HG03571 (cell line): ENCODE results near the gene WDR86.

Experiments used
- ATAC-seq: cut with Tn5 transposase; IDR thresholded peaks from one replicate; pipeline ENCODE4 v1.9.1; 2021; ENCODE audit not compliant: unreplicated experiment

Gene WDR86, protein sequence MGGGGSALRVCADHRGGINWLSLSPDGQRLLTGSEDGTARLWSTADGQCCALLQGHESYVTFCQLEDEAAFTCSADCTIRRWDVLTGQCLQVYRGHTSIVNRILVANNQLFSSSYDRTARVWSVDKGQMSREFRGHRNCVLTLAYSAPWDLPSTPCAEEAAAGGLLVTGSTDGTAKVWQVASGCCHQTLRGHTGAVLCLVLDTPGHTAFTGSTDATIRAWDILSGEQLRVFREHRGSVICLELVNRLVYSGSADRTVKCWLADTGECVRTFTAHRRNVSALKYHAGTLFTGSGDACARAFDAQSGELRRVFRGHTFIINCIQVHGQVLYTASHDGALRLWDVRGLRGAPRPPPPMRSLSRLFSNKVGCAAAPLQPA

DNA sequence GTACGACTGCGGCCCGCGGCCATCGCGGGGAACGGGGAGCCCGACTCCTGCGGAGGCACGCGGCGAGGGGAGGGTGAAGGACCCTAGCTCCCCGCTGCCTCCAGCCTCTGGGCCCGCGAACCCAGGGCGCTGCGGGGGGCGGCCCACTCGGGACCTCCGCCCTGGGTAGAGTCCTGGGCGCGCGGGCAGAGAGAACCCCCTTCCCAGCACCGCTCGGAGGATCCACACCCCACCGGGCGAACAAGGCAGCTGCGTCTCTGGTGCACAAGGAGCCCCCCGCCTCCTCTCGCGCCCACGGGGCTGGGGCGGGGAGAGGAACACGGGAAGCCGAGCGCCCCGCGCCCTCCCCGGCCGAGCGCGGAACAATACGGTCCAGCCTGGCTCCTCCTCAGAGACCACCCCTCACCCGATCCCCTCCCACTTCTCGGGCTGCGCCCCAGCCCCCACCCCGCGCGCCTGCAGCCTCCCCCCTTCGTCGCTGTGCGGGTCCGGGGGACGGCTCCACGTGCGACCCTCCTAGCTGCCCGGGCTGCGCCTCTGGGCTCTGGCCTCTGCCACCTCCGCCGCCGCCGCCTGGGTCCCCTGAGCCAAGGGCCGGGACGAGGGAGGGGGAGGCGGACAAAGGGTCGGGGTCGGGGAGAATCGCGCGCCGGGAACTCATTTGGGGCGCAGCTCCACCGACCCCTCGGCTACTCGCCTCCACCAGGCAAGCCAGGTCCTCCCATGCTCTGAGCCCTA is at the start of gene WDR86:
TSS of gene WDR86 (minus strand) at position 372 of the 738 bp plus-strand sequence. CDS start 449 bp downstream, outside the sequence.
- ATAC-seq = no peak

DNA sequence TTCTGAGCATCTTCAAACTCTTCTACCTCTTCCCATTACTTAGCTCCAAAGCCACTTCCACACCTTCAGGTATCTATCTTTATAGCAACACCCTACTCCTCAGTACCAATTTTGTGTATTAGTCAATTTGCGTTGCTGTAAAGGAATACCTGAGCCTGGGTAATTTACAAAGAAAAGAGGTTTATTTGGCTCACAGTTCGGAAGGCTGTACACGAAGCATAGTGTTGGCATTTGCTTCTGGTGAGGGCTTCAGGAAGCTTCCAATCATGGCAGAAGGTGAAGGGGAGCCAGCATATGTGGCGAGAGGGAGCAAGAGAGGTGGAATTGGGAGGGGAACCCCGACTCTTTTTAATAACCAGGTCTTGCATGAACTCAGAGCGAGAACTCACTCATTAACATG is 47.7 kb upstream of the WDR86 start:
- no peak for ATAC-seq

DNA sequence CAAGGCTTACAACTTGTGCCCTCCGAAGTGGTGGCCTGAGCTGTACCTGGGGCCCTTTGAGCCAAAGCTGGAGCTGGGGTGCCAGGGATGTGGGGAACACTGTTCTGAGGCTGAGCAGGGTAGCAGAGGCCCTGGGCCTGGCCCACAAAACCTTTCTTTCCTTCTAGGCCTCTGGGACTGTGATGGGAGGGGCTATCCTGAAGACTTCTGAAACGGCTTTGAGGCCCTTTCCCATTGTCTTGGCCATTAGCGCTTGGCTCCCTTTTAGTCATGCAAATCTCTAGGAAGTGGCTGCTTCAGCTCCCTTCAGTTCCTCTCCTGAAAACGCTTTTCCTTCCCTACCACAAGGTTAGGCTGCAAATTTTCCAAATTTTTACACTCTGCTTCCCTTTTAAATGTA is 46.9 kb upstream of the WDR86 start:
- ATAC-seq = no peak

DNA sequence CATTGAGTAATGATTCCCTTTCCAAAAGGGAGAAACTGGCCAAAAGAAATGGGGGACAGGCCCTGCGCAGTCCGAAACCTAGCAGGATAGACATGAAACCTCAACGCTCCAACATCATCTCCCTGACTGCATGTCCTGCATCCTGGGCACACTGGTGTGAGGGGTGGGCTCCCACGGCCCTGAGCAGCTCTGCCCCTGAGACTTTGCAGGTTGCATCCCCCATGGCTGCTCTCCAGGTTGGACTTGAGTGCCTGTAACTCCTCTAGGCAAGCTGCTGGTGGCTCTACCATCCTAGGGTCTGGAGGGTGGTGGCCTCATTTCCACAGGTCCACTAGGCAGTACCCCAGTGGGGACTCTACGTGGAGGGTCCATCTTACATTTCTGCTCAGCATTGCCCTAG is 46.4 kb upstream of the WDR86 start:
- no peak for ATAC-seq

DNA sequence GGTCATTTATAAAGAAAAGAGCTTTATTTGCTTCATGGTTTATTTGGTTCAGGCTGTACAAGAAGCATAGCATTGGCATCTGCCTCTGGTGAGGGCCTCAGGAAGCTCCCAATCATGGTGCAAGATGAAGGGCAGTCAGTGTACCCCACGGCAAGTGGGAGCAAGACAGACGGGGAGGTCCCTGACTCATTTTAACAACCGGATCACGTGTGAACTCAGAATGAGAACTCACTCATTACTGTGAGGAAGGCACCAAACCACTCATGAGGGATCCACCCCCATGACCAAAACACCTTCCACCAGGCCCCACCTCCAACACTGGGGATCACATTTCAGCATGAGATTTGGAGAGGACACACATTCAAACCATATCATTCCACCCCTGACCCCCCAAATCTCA is 45.9 kb upstream of the WDR86 start:
- no peak for ATAC-seq

DNA sequence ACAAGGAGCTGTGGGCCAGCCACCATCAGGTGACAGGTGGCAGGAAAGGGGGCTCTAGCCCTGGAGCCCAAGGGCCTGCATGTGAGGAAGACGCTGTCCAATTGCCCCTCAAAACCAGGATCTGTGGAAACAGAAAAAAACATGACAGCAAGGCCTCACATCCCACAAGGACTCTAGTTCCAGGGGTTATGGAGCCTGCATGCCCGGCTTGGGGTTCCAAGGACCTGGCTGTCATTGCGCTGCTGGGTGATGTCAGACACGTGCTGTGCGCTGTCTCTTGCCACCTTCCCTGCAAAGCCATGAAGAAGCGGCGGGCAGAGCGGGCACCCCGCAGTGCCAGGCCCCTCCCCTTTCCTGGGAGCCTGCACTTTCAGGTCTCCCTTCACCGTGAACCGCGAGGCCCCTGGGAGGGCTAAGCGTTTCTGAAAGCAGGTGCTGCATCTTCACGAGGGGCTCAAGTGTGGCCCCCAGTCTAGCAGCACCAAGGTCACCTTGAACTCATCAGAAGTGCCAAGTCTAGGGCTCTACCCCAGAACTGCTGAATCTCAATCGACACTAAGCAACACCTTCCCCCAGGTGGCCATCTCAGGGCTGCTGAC is 45.2 kb upstream of the WDR86 start:
- no peak for ATAC-seq

DNA sequence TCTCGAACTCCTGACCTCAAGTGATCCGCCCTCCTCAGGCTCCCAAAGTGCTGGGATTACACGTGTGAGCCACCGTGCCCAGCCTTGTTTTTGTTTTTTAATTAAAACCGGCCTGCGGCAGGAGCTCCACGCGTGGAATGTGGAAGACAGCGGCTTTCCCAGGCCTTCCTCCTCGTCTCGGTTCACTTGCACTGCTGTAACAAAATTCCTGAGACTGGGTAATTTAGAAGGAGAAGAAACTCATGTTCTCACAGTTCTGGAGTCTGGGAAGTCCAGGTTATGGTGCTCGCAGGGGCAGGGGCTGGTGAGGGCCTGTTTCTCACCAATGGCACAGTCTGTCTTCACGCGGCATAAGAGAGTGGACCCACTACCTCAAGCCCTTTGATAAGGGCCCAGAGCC is 44.5 kb upstream of the WDR86 start:
- ATAC-seq = no peak

DNA sequence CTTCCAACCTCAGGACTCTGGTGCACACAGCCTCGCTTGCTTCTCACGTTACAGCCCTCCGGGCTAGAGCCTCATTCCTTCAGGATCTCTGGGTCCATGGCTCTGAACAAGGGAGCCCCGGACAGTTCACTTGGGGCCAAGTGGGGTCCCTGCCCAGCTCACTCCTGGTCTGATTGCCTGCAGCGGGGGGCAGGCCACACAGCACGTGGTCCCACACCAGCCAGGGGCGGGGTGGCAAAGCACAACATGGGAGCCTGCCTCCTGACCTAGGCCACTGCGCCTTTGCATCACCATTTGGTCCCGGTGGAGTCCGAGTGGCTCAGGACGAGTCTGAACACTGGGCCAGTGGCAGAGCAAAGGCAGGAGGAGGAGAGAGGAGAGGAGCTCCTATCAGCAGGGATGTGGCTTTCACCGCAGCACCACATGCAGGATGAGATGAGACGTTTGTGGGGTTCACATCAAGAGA is 43.5 kb upstream of the WDR86 start:
- no peak for ATAC-seq

DNA sequence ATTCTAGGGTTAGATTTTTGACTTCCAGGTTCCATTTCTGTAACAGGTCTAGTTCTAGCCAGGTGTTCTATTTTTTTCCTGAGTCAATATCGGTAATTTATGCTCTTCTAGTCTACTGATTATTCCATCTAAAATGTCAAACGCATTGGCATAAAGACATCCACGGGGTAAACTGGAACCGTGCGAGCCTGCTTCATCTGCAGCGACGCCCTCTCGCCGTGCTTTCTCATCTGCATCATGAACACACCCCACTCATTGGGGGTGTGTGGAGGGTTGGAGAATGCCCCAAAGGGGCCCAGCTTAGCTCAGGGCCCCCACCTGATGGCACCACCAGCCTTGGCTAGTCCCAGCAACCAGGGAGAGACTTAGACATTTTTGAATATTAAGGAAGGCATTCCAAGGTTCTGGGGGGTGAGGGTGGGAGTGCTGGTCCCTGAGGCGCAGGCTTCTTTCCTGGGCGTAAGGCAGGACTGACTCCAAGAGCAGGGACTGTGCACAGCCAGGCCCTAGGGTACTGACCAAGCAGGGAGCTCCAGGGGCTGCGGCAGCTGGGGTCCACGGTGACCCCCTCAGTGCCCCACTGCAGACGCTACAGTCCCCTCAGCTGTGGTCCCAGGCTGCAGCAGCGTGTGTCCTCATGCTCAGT is 43.0 kb upstream of the WDR86 start:
- ATAC-seq = no peak

DNA sequence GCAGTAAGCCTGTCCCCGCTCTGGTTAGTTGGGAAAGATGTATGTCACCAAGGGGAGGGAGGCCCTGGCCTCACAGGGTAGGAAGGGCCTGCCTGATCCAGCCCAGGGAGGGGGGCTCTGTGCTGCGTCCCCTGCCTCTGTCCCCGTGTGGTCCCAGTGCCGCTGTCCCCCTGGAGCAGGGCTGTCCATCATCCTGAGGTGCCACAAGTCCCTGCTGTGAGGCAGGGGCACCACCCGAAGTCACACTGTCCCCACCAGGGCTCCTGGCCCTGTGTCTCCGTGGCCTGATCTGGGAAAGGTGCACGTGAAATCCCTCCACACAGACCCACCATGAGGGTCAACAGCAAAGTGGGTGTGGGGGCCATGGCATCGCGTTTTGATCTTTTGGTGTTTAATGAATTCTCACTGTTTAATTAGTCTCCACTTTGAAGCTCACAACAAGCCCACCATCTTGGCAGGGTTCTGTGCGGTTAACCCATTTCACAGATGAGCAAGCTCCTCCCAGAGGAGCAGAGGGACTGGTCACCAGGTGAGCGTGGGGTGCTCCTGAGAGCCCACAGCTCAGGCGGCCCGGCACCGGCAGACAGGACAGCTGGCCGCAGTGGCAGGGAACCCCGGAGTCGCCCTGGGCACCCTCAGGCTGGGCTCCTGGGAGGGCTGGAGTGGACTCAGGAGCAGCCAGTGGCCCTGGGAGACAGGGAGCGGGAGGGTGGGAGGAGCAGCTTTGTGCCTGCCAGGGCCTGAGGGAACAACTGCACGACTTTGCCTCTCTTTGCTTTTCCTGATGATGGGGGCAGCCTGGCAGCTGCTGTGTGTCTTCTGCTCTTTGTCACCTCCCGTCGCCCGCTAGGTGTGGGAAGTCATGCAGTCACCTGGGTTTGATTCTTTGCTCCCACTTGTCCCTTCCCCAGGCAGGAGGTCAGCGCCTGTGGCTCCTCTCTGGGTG is 42.1 kb upstream of the WDR86 start:
- ATAC-seq = no peak

DNA sequence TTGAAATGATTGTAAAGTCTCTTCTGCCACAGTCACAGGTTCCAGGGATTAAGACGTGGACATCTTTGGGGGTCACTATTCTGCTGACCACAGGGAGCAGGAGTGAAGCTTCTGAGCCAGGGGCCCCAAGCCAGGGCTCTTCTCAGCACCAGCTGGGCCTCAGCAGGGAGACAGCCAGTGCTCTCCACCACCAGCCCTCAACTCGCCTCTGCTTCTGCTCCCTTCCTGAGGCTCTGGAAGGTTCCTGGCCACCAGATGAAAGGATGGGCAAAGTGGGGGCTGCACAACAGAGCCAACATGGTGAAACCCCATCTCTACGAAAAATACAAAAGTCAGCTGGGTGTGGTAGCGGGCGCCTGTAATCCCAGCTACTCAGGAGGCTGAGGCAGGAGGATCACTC is 41.3 kb upstream of the WDR86 start:
- no peak for ATAC-seq

DNA sequence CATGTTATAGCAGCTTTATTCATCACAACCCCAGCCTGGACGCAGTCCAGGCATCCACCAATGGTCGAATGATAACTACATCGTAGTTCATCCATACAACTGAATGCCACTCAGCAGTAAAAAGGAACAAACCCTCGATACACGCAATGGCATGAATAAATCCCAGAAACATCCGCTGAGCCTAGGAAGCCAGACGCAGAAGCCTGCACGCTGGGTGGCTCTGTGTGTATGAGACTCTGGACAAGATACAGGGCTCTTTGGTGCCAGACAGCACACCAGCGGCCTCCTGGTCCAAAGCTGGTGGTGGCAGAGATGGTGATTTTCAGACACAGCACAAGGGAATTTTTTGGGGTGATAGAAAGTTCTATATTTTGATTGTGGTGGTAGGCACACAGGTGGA is 40.2 kb upstream of the WDR86 start:
- ATAC-seq = no peak

DNA sequence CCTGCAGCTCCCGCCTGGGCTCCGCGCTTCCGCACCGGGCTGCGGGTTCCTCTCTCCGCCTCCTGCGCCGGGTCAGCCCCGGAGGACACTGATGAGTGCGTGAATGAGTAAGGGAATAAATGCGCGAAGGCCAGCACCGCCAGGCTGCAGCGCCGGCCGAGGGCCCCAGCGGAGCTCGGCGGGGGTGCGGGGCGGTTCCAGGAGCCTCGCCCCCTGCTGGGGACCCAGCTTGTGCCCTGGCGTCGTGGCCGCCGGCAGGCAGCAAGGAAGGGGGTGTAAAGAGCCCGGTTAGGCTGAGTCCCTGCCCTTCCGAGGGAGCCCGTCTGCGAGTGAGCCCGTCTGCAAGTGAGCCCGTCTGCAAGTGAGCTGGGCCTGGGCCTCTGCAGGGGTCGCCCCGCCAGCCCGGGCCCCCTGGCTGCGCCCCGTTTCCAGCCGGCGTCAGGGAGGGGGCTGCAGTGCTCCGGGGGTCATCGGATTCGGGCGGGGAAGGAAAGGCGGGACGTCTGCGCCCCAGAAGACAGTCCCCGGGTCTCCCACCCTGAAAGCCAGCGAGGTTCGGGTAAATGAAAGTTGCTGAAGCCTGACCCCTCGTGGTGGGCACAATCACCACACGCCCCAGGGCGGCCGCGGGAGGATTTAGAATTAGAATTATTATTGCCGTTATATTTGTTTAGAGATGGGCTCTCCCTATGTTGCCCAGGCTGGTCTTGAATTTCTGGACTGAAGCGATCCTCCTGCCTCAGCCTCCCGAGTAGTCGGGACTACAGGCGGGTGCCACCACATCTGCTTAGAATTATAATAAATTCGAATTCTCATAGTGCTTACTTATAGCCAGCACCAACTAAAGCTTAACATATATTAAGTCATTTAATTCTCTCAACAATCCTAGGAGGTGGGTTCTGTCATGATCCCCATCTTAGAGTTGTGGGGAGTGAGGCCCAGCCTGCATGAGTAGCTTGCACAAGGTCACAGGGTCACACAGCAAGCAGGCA is 38.7 kb upstream of the WDR86 start:
- ATAC-seq = peak; percentile 53

DNA sequence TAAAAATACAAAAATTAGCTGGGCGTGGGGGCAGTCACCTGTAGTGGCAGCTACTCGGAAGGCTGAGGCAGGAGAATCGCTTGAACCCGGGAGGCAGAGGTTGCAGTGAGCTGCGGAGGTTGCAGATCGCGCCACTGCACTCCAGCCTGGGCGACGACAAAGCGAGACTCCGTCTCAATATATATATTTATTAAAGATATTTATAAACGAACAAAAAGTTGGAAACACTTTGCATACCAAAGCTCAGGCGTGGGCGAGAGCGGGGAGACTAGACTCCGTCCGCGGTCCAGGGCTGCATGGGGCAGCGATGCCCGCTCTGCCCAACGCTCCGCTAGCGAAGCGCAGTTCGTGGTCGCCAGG is 38.0 kb upstream of the WDR86 start:
- no peak for ATAC-seq

DNA sequence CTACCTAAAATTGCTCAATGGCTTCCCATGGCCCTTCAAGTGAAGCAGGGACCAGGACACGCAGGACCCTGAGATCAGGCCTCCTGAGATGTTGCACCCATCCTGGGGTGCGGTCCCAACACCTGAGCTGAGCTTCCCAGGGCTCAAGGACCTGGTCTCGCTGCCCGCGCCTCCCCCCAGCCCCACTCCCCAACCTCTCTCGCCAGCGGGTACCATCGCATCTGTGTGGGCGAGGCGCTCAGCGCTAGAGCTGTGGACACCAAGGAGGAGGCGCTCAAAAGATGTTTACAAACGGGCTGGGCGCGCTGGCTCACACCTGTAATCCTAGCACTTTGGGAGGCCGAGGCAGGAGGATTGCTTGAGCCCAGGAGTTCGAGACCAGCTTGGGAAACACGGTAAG is 37.5 kb upstream of the WDR86 start:
- no peak for ATAC-seq

DNA sequence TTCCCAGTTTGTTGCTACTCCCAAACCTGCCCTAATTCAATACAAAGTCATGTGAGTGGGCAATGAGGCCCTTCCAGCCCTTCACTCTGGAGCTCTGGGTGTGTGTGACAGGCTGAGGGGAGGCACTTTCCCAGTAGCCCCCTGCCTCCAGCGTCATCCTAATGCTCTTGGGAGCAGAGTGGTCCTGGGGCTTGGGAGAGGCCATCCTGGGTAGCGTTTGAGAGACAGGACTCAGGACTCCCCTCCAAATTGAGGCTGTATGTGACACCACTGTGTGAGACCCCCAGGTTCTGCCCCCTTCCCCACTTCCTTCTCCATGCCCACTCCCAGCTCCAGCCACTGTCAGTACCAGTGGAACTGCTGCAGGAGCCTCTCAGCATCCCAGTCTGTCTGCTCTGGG is 36.6 kb upstream of the WDR86 start:
- ATAC-seq = no peak

DNA sequence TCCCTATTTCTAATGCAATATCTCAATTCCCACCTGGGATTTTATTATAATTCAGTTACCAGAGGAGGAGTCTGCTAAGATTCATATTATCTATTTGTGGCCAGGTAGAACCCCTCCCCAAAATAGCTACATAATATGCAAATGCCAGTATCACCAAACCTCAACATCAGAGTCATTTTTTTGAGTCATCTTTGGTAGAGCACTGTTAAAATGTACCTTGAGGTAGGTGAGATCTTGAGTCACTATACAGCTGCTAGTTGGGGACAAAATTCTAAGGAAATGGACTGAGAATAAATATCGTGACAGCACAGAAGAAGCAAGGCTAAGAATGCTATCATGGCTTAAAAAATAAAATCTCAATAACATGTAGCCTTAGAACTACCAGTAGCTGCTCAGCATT is 34.8 kb upstream of the WDR86 start:
- ATAC-seq = no peak

DNA sequence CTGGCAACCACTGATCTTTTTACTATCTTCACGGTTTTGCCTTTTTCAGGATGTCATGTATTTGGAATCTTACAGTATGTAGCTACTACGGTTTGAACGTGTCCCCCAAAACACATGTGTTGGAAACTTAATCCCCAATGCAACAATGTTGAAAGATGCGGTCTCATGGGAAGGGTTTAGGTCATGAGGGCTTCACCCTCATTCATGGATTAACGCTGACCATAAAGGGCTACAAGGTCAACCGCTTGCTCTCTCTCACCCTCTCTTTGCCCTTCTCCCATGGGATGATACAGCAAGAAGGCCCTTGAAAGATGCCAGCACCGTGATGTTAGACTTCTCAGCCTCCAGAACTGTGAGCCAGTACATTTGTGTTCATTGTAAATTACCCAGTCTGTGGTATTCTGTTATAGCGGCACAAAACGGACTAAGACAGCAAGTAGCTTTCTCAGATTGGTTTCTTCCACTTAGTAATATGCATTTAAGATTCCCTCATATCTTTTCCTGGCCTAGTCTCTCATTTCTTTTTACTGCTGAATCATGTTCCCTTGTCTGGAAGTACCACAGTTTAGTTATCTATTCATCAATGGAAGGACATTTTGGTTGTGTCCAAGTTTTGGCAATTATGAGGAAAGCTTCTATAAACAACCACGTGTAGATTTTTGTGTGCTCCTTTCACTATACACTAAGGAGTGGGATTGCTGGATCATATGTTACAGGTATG is 33.1 kb upstream of the WDR86 start:
- ATAC-seq = no peak
